LNCaP clone FGC (cell line): ENCODE measurements around the gene COMMD6.

ENCODE experiments used
- DNase-seq: peaks from one replicate; pipeline ENCODE4 v3.0.0-alpha.2; 2011; ENCODE audit warnings: low read depth
- H3K4me3 ChIP-seq: 2 replicates; pipeline ENCODE4 v1.5.1; 2011; ENCODE audit warnings: mild to moderate bottlenecking, low read depth, low read length, control low read depth
- CTCF ChIP-seq: IDR thresholded peaks from 2 replicates; pipeline ENCODE4 v1.5.1; 2012; ENCODE audit warnings: mild to moderate bottlenecking; ENCODE audit not compliant: control insufficient read depth, insufficient read depth; ENCODE audit errors: extremely low read depth

COMMD6 gene

GRCh38 chr13:75494491-75494890, 43.1 kb downstream of the COMMD6 start:
- TF ChIP-seq CTCF, result no peak
- no peak overlapping the region for H3K4me3 ChIP-seq
- DNase-seq, result no peak

GRCh38 chr13:75493156-75493555, 44.5 kb downstream of the COMMD6 start:
- no peak overlapping the region for H3K4me3 ChIP-seq
- no peak for DNase-seq
- no peak for TF ChIP-seq CTCF

GRCh38 chr13:75492389-75492788, 45.3 kb downstream of the COMMD6 start:
- DNase-seq, result no peak
- TF ChIP-seq CTCF, result no peak
- no peak overlapping the region for H3K4me3 ChIP-seq

GRCh38 chr13:75491376-75491775, 46.3 kb downstream of the COMMD6 start:
- no peak for DNase-seq
- TF ChIP-seq CTCF, result no peak

GRCh38 chr13:75489502-75490263, 48.0 kb downstream of the COMMD6 start:
- H3K4me3 ChIP-seq, result no peak overlapping the region
- no peak for DNase-seq
- TF ChIP-seq CTCF, result no peak

More at GRCh38 chr13:75491376-75491775, 46.3 kb downstream of the COMMD6 start:
- no peak overlapping the region for H3K4me3 ChIP-seq

GRCh38 chr13:75486146-75487062, 51.2 kb downstream of the COMMD6 start:
- no peak for TF ChIP-seq CTCF
- no peak for DNase-seq
- no peak overlapping the region for H3K4me3 ChIP-seq
